ENCODE data around the gene TIMM17A. TPM values are rescaled to one million over a fixed set of nuclear protein-coding genes. Genes with fewer than 3 reads are reported as not detected.

The TIMM17A gene
- total RNA-seq, 2 experiments from 2014 or later = 43.8 to 67.2 TPM

DNA sequence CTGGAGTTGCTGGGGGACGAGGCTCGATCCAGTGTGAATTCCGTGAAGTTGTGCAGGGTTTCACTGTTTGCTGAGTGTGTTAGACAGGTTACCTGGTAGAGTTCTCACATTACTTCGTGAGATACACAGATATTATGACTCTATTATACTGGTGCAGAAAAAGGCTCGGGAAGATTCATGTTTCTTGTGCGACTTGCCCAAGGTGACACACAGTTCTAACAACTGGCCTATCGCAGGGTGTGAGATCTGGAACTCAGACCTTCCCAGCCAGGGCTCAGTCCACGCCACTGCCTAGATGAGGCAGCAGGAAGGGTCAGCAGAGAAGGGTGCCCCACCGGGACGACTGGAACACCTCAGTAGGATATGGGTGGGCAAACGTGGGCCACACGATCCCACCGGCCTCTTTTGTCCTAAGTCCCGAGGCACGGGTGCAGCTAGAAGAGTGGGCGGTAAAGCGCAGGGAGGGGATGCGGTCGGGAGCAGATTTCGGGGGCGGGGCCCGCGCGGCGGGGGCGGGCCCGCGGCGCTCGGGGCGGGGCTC is 26.8 kb downstream of the TIMM17A start:
- DNase-seq (ENCODE audit: low spot score) = peak; percentile 66

DNA sequence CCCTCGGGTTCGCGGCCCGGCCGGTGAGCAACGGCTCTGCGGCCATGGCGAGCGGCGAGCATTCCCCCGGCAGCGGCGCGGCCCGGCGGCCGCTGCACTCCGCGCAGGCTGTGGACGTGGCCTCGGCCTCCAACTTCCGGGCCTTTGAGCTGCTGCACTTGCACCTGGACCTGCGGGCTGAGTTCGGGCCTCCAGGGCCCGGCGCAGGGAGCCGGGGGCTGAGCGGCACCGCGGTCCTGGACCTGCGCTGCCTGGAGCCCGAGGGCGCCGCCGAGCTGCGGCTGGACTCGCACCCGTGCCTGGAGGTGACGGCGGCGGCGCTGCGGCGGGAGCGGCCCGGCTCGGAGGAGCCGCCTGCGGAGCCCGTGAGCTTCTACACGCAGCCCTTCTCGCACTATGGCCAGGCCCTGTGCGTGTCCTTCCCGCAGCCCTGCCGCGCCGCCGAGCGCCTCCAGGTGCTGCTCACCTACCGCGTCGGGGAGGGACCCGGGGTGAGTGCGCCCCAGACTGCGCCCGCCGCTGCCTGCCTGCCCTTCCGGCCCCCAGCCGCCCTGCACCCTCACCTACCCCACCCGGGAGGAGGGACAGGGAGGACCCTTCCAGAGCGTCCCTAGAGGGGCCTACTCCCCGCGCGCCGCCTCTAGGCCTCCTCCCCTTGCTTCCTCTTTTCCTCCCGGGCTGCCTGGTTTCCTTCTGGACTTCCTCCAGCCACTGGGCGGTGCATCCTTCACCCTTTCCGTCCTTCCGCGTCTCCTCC is 27.5 kb downstream of the TIMM17A start, which contains the start of gene RNPEP:
RNPEP (plus strand) TSS at position 26 of the 757 bp plus-strand sequence; CDS start at position 45, 19 bp downstream.
- H3K36me3 ChIP-seq (ENCODE audit: insufficient read depth, low read length) = no peaks in the 10 kb centered on the region
- no TSS peak for BruUV-seq (replicated peaks)
- peak within 1 kb of the TSS; percentile 86 for H3K4me3 ChIP-seq (ENCODE audit: low read depth, low read length, poor library complexity, severe bottlenecking)
- H2AFZ ChIP-seq (ENCODE audit: low read length) = peak within 1 kb of the TSS; percentile 87
- no peak within 1 kb of the TSS for H3K27ac ChIP-seq (ENCODE audit: low read depth, low read length, poor library complexity, severe bottlenecking)
- no peaks in the 10 kb centered on the region for H3K9me2 ChIP-seq (ENCODE audit: insufficient read depth, low read length)
- peak within 1 kb of the TSS; percentile 62 for H3K4me2 ChIP-seq (ENCODE audit: low read length)
- H3K79me2 ChIP-seq (ENCODE audit: insufficient read depth, low read depth, low read length) = no peaks in the 10 kb centered on the region
- no peaks in the 10 kb centered on the region for H4K20me1 ChIP-seq (ENCODE audit: insufficient read depth, low read length)
- peak; percentile 64 for DNase-seq (ENCODE audit: low spot score)
- intact Hi-C loops (cut with micrococcal nuclease; ENCODE audit: unreplicated experiment) = no loop called here
- H3K9me3 ChIP-seq (ENCODE audit: low read length) = no peaks in the 10 kb centered on the region
- H3K4me1 ChIP-seq (ENCODE audit: insufficient read depth, low read length, poor library complexity, severe bottlenecking) = peaks cover 12% of the 10 kb centered on the region
- ChIA-PET CTCF (ENCODE audit: unreplicated experiment) (no interaction called here), POLR2A (interaction anchor here (0.6 to 2.0 kb wide), 3 partner anchors 9 to 440 kb away, joined by 3 to 5 read pairs (median 4); no protein-coding TSS in a partner anchor)
- no peak for TF ChIP-seq EZH2phosphoT487 (IDR thresholded peaks at IDR 0.05; ENCODE audit: borderline replicate concordance, low read depth, low read length)
- TF ChIP-seq, protein P1, sequence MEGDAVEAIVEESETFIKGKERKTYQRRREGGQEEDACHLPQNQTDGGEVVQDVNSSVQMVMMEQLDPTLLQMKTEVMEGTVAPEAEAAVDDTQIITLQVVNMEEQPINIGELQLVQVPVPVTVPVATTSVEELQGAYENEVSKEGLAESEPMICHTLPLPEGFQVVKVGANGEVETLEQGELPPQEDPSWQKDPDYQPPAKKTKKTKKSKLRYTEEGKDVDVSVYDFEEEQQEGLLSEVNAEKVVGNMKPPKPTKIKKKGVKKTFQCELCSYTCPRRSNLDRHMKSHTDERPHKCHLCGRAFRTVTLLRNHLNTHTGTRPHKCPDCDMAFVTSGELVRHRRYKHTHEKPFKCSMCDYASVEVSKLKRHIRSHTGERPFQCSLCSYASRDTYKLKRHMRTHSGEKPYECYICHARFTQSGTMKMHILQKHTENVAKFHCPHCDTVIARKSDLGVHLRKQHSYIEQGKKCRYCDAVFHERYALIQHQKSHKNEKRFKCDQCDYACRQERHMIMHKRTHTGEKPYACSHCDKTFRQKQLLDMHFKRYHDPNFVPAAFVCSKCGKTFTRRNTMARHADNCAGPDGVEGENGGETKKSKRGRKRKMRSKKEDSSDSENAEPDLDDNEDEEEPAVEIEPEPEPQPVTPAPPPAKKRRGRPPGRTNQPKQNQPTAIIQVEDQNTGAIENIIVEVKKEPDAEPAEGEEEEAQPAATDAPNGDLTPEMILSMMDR (conservative IDR thresholded peaks at IDR 0.05; ENCODE audit: low read length) = no peak

More for the DNA sequence above, 26.8 kb downstream of the TIMM17A start:
- CTCF ChIA-PET (ENCODE audit: unreplicated experiment) = no interaction called here
- Histone ChIP-seq H4K20me1 (ENCODE audit: insufficient read depth, low read length) (no peaks in the 10 kb centered on the region), H3K36me3 (ENCODE audit: insufficient read depth, low read length) (no peaks in the 10 kb centered on the region), H2AFZ (ENCODE audit: low read length) (peak overlapping the region; percentile 87; the same call in 1 of the 2 replicates), H3K27ac (ENCODE audit: low read depth, low read length, poor library complexity, severe bottlenecking) (no peak overlapping the region), H3K4me3 (ENCODE audit: low read depth, low read length, poor library complexity, severe bottlenecking) (peak overlapping the region; percentile 86), H3K9me3 (ENCODE audit: low read length) (no peaks in the 10 kb centered on the region), H3K4me2 (ENCODE audit: low read length) (peak overlapping the region; percentile 62), H3K79me2 (ENCODE audit: insufficient read depth, low read depth, low read length) (no peaks in the 10 kb centered on the region), H3K9me2 (ENCODE audit: insufficient read depth, low read length) (no peaks in the 10 kb centered on the region), H3K4me1 (ENCODE audit: insufficient read depth, low read length, poor library complexity, severe bottlenecking) (peaks cover 12% of the 10 kb centered on the region)
- TF ChIP-seq, protein P1 (conservative IDR thresholded peaks at IDR 0.05; ENCODE audit: low read length) = no peak
- TF ChIP-seq EZH2phosphoT487 (IDR thresholded peaks at IDR 0.05; ENCODE audit: borderline replicate concordance, low read depth, low read length) = no peak
- POLR2A ChIA-PET = interaction anchor here (0.6 to 2.0 kb wide), 3 partner anchors 8 to 440 kb away, joined by 3 to 5 read pairs (median 4); no protein-coding TSS in a partner anchor
- intact Hi-C loops (cut with micrococcal nuclease; ENCODE audit: unreplicated experiment) = no loop called here
- BruUV-seq (replicated peaks) = no TSS peak

Data from OCI-LY7 (cell line).